NCI-H2081 (cell line): Measurements from ENCODE around the gene EPSTI1.

ENCODE experiments used
- DNase-seq, 2 experiments: peaks; one replicate each; lab custom pipeline; 2025; lab: John Stamatoyannopoulos, UW

Gene EPSTI1

DNA sequence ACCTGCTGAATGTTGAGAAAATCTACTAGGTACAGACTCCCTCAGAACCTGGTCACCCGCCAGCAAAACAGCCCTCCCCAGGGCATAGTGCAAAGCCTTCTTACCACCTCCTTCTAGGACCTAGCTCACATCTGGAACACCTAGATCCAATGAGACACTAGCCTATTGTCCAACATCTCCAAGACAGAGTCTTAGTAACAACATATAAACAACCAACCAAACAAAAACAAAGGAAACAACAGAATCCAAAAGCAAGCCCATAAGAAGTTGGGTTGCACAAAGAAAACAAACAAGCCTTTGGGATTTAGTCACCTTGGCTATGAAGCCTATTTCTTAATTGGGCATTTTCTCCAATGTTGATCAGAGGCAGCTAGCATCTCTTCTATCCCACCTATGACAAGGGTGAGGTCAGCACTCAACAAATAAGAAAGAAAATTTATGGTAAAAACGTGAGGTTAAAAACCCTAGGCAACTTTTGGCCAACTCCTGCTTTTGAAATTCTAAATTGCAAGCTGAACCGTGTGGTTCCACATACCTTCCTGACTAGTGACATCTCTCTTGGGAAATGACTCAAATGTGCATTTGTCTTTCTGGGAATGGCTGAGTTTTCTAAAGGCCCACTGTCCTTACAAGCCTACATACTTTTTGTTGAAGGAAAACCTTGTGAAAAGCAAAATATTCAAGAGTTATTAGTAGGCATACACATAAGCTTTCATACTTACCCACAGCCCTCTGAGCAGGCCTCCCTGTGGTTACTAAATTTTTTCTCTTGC lies 144.0 kb downstream of the EPSTI1 start:
- no peak for DNase-seq

DNA sequence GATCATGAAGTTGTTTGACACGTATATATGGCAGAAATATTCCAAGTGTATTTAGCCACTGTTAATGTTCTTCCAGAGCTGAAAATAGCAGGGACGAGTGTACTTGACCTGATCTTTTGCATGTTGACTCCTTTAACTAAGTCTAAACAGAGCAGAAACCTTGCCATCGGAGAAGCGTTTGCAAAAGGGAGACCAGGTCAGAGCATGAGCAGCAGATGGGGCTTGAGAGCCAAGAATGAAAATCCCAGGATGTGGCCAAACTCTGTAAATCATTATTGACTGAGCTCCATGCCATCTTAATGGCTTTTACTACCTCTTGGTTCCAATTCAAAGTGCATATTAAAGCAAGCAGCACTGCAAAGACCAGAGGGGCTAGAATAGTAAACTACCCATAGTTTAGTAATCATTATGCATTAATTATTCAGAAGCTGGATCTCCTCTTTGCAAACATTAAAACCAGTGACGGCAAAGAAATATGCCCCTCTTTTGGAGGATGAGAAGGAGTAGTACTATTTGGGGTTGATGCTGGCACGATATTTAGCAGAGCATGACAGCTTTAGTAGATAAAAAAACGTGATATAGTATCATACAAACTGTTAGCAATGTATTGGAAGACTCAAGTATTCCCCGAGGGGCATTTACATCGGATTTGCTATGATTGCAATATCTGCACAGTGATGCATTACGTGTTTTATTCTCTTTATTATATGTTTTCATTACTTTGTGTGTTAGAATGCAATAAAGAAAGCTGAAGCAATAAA lies 154.9 kb downstream of the EPSTI1 start:
- DNase-seq = no peak
